T-cell (primary cell): Measurements from ENCODE around the gene SLC5A1. TPM values are rescaled to one million over a fixed set of nuclear protein-coding genes. Genes with fewer than 3 reads are reported as not detected.

Experiments used
- ATAC-seq, 4 experiments: fragments of 200-7000 bp in 3 of 4; fragments of 150-1000 bp in 1 of 4; cut with Tn5 transposase; replicated peaks in 1 of 4; 1 replicate in 3 of 4; 2 replicates in 1 of 4; pipeline ENCODE4 v1.10.0; 2021; ENCODE audit warnings: moderate library complexity in 3 of 4, mild to moderate bottlenecking in 2 of 4, moderate number of reproducible peaks in 1 of 4
- CTCF ChIA-PET, 2 donors: fragments of 300-600 bp; sonication (Branson Sonifier 250); formaldehyde crosslinking; loops; one replicate each; lab custom pipeline; 2022; ENCODE audit warnings: antibody characterized with exemption in 2 of 2; lab: Charles Lee
- POLR2A ChIA-PET, 2 donors: fragments of 300-600 bp; sonication (Branson Sonifier 250); formaldehyde crosslinking; loops; one replicate each; lab custom pipeline; 2022; ENCODE audit warnings: antibody characterized with exemption in 2 of 2; lab: Charles Lee
- DNase-seq, 35 experiments: peaks; one replicate each; pipeline versions ENCODE4 v3.0.0 to v3.0.0-alpha.2; 2013 to 2023
- H3K27ac ChIP-seq: one replicate; pipeline ENCODE4 v1.5.1; 2013; ENCODE audit warnings: low read length
- H3K27me3 ChIP-seq, 2 experiments: replicated peaks in 1 of 2; 1 replicate in 1 of 2; 2 replicates in 1 of 2; pipeline versions ENCODE4 v1.6.1 to v1.7.0; 2013; ENCODE audit warnings: low read length in 1 of 2, mixed read lengths in 1 of 2; ENCODE audit not compliant: control insufficient read depth in 2 of 2, insufficient read depth in 2 of 2; ENCODE audit errors: extremely low read depth in 1 of 2
- H3K36me3 ChIP-seq, 2 donors: 1 replicate in 1 of 2; 2 replicates in 1 of 2; pipeline versions ENCODE4 v1.6.1 to v1.7.0; 2013; ENCODE audit warnings: low read length in 1 of 2; ENCODE audit not compliant: control insufficient read depth in 2 of 2, insufficient read depth in 1 of 2; ENCODE audit errors: extremely low read depth in 1 of 2
- H3K4me1 ChIP-seq, 2 experiments: 1 replicate in 1 of 2; 2 replicates in 1 of 2; pipeline versions ENCODE4 v1.6.1 to v1.7.0; 2013; ENCODE audit warnings: low read length in 2 of 2, mixed read lengths in 1 of 2; ENCODE audit not compliant: insufficient read depth in 2 of 2, control insufficient read depth in 1 of 2; ENCODE audit errors: extremely low read depth in 1 of 2
- H3K4me3 ChIP-seq, 2 donors: 1 replicate in 1 of 2; 2 replicates in 1 of 2; pipeline versions ENCODE4 v1.5.1 to v1.7.0; 2013; ENCODE audit warnings: mild to moderate bottlenecking in 2 of 2, low read length in 1 of 2, moderate library complexity in 1 of 2; ENCODE audit not compliant: control insufficient read depth in 1 of 2; ENCODE audit errors: extremely low read depth in 1 of 2
- H3K9me3 ChIP-seq: 2 replicates; pipeline ENCODE4 v1.7.0; 2013
- H3K27ac Mint-ChIP-seq, 2 donors: one replicate each; pipeline ENCODE4 v1.8.0; 2020 to 2021; ENCODE audit warnings: mild to moderate bottlenecking in 2 of 2, mixed read lengths in 2 of 2
- H3K27me3 Mint-ChIP-seq, 2 donors: one replicate each; pipeline ENCODE4 v1.8.0; 2021 to 2022; ENCODE audit warnings: mixed read lengths in 2 of 2
- H3K36me3 Mint-ChIP-seq: one replicate; pipeline ENCODE4 v1.8.0; 2021; ENCODE audit warnings: mixed read lengths
- H3K4me1 Mint-ChIP-seq, 3 donors: one replicate each; pipeline ENCODE4 v1.8.0; 2020 to 2022; ENCODE audit warnings: mixed read lengths in 3 of 3, mild to moderate bottlenecking in 1 of 3
- H3K4me3 Mint-ChIP-seq, 3 donors: one replicate each; pipeline ENCODE4 v1.8.0; 2020 to 2022; ENCODE audit warnings: mild to moderate bottlenecking in 3 of 3, mixed read lengths in 3 of 3, moderate library complexity in 3 of 3
- H3K9me3 Mint-ChIP-seq, 3 donors: one replicate each; pipeline ENCODE4 v1.8.0; 2020 to 2022; ENCODE audit warnings: mixed read lengths in 3 of 3
- WGBS: methylation state at CpG from one replicate; pipeline ENCODE4 v1.1.5; 2013; ENCODE audit warnings: missing lambda C conversion rate; ENCODE audit not compliant: insufficient coverage; 5-methylcytosine and 5-hydroxymethylcytosine counted together
- total RNA-seq, 35 experiments: library from RNA in 6 of 35; stranded (reverse) in 6 of 35; fragments of 120-200 nt in 1 of 35; gene quantifications; one replicate each; pipeline versions ENCODE4 v1.2.1 to v1.2.4 and lab custom pipeline; 2013 to 2026

SLC5A1 gene
- total RNA-seq, 5 donors from 2014 or later (not counting 1 experiment from before 2014, with no cell fraction given), result not detected

DNA sequence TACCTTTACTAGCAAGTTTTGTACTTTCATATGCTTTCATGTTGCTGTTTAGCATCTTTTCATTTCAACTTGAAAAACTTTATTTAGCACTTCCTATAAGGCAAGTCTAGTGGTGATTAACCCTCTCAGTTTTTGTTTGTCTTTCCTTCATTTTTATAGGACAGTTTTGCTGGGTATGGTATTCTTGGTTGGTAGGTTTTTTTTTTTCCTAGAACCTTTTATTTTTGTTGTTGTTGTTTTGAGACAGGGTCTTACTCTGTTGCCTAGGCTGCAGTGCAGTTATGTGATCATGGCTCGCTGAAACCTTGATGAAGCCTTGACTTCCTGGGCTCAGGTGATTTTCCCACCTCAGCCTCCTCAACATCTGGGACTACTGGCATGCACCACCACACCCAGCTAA is 29.9 kb upstream of the SLC5A1 start:
- CTCF ChIA-PET, result no interaction called here
- Mint-ChIP-seq H3K9me3 (peaks cover 13 to 31% (median 18%) of the 10 kb centered on the region in 3 donors), H3K27ac (no peak overlapping the region), H3K4me3 (no peak overlapping the region), H3K4me1 (no peaks in the 10 kb centered on the region), H3K36me3 (peaks cover 3% of the 10 kb centered on the region), H3K27me3 (peaks cover 10 to 16% of the 10 kb centered on the region in 2 donors)
- DNase-seq (no peak), ATAC-seq (no peak)
- Histone ChIP-seq H3K27ac (no peak overlapping the region), H3K9me3 (no peaks in the 10 kb centered on the region), H3K36me3 (no peaks in the 10 kb centered on the region), H3K4me3 (no peak overlapping the region), H3K27me3 (peaks cover 0 to 16% of the 10 kb centered on the region in 2 experiments), H3K4me1 (no peaks in the 10 kb centered on the region)
- POLR2A ChIA-PET, result no interaction called here
- WGBS, result no CpG with 5 or more reads among the region's 1 CpG

DNA sequence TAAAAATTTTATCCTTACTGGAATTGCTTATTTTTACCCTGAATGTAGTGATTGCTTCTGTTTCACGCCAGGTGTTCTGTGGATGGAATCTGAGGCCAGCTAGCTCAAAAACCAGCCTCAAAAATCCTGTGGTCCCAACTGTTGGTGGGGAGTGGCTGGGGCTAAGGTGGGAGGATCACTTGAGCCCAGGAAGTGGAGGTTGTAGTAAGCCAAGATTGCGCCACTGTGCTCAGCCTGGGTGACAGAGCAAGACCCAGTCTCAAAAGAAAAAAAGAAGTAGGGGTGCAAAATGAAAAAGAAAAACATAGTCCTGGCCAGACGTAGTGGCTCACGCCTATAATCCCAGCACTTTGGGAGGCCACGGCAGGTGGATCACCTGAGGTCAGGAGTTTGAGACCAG is 27.0 kb upstream of the SLC5A1 start:
- peaks cover 18 to 28% (median 18%) of the 10 kb centered on the region in 3 donors for H3K9me3 Mint-ChIP-seq
- no peak overlapping the region for H3K27ac Mint-ChIP-seq
- Histone ChIP-seq H3K27me3 (peaks cover 2 to 15% of the 10 kb centered on the region in 2 experiments), H3K9me3 (no peaks in the 10 kb centered on the region), H3K4me3 (no peak overlapping the region), H3K4me1 (no peaks in the 10 kb centered on the region), H3K27ac (no peak overlapping the region), H3K36me3 (no peaks in the 10 kb centered on the region)
- DNase-seq (no peak), ATAC-seq (no peak)
- CTCF ChIA-PET, result no interaction called here
- POLR2A ChIA-PET, result no interaction called here
- no peak overlapping the region for H3K4me3 Mint-ChIP-seq
- H3K27me3 Mint-ChIP-seq, result peaks cover 27 to 28% of the 10 kb centered on the region in 2 donors
- WGBS, result 90% methylated on average over 1 of the region's 5 CpGs
- H3K4me1 Mint-ChIP-seq, result no peaks in the 10 kb centered on the region
- H3K36me3 Mint-ChIP-seq, result peaks cover 3% of the 10 kb centered on the region

DNA sequence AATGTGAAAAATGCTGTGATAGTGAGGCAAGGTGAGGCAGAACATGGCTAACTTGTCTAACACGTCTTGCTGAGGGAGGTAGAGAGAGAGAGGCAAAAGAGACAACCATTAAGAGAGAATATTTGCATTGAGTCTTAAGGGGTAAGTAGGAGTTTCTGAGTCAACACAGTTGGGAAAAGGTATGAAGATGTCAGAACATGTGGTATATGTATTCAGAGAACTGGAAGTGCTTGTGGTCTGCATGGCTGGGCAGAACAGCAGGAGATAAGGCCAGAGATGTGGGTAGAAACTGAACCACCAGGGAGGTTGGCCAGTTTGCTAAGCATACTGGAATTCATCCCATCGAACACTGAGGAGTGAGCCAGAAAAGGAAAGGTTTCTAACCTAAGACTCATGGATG is 25.0 kb upstream of the SLC5A1 start:
- H3K9me3 Mint-ChIP-seq, result peaks cover 9 to 15% (median 14%) of the 10 kb centered on the region in 3 donors
- no peak overlapping the region for H3K4me3 Mint-ChIP-seq
- H3K36me3 ChIP-seq, result no peaks in the 10 kb centered on the region
- H3K4me1 Mint-ChIP-seq, result no peaks in the 10 kb centered on the region
- no peaks in the 10 kb centered on the region for H3K4me1 ChIP-seq
- no peaks in the 10 kb centered on the region for H3K36me3 Mint-ChIP-seq
- no peak for ATAC-seq
- CTCF ChIA-PET, result no interaction called here
- WGBS, result 67% methylated on average over 1 of the region's 2 CpGs
- no peak overlapping the region for H3K27ac Mint-ChIP-seq
- no peak for DNase-seq
- H3K9me3 ChIP-seq, result no peaks in the 10 kb centered on the region
- no peak overlapping the region for H3K27ac ChIP-seq
- POLR2A ChIA-PET, result no interaction called here
- peaks cover 30 to 33% of the 10 kb centered on the region in 2 donors for H3K27me3 Mint-ChIP-seq
- H3K4me3 ChIP-seq, result no peak overlapping the region
- H3K27me3 ChIP-seq, result peaks cover 2 to 13% of the 10 kb centered on the region in 2 experiments

DNA sequence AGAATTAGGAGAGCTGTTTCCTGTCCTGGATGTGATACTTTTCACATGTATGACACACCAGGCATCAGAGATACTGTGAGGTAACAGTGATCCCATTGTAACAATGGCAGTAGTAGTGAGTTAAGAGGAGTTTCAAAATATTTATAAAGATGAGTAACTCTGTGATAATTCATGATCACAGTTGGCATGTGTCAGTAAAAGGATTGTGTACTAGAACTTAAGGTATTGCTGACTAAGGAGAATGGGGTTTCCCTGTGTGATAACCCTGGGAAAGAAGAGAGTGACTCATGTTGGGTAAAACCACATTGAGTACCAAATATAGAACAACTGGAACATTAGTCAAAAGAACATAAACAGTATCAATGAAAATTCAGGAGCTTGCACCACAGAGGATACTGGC is 22.9 kb upstream of the SLC5A1 start:
- H3K4me3 Mint-ChIP-seq, result no peak overlapping the region
- Histone ChIP-seq H3K9me3 (no peaks in the 10 kb centered on the region), H3K36me3 (no peaks in the 10 kb centered on the region), H3K4me1 (no peaks in the 10 kb centered on the region), H3K27ac (no peak overlapping the region), H3K4me3 (no peak overlapping the region), H3K27me3 (peaks cover 2 to 11% of the 10 kb centered on the region in 2 experiments)
- H3K9me3 Mint-ChIP-seq, result peaks cover 2 to 10% (median 7%) of the 10 kb centered on the region in 3 donors
- ChIA-PET POLR2A (no interaction called here), CTCF (no interaction called here)
- H3K36me3 Mint-ChIP-seq, result no peaks in the 10 kb centered on the region
- ATAC-seq, result no peak
- DNase-seq, result no peak
- H3K27me3 Mint-ChIP-seq, result peaks cover 30 to 33% of the 10 kb centered on the region in 2 donors
- H3K27ac Mint-ChIP-seq, result no peak overlapping the region
- H3K4me1 Mint-ChIP-seq, result no peaks in the 10 kb centered on the region

DNA sequence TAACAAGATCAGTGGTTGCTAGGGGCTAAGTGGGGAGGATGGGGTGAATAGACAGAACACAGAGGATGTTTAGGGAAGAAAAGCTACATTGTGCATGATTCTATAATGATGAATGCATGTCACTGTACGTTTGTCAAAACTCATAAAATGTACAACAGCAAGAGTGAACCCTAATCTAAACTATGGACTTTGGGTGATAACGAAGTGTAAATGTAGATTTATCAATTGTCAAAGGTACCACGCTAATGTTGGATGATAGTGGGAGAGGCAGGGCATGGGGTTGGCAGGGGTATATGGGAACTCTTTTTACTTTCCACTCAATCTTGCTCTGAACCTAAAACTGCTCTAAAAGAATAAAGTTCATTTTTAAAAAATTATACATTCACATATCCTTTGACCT is 21.3 kb upstream of the SLC5A1 start:
- CTCF ChIA-PET, result no interaction called here
- WGBS, result no CpG with 5 or more reads among the region's 3 CpGs

DNA sequence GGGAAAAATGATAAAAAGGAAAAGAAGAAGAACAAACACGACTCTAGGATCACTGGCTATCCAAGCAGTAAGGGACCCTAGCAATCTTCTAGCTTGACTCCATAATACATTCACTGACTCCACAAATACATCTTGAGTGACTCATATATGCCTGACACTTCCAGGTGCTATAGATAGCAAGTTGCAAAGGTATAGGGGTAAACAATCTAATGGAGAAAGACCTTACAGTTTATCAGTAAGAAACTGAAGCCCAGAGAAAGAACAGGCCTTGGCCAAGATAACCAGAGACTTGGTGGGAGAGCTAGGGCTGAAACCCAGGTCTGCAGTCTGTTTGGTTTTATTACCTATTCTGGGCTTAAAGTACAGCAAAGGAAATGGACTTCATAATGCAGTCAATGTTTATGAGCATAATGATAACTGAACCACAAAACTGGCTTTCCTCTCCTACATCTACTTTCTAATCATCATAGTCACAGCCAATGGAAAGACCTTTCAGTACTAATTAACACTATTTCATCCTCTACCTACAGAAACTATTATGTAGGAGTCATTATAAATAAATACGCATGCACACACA is 19.7 kb upstream of the SLC5A1 start:
- Histone ChIP-seq H3K36me3 (no peaks in the 10 kb centered on the region), H3K27ac (no peak overlapping the region), H3K9me3 (no peaks in the 10 kb centered on the region), H3K27me3 (peaks cover 2 to 6% of the 10 kb centered on the region in 2 experiments), H3K4me3 (no peak overlapping the region), H3K4me1 (no peaks in the 10 kb centered on the region)
- H3K36me3 Mint-ChIP-seq, result no peaks in the 10 kb centered on the region
- H3K4me3 Mint-ChIP-seq, result no peak overlapping the region
- H3K27ac Mint-ChIP-seq, result no peak overlapping the region
- ATAC-seq, result no peak
- no CpG with 5 or more reads among the region's 2 CpGs for WGBS
- DNase-seq, result no peak
- no peaks in the 10 kb centered on the region for H3K4me1 Mint-ChIP-seq
- POLR2A ChIA-PET, result no interaction called here
- H3K9me3 Mint-ChIP-seq, result peaks cover 0 to 7% (median 5%) of the 10 kb centered on the region in 3 donors
- CTCF ChIA-PET, result no interaction called here
- peaks cover 14 to 26% of the 10 kb centered on the region in 2 donors for H3K27me3 Mint-ChIP-seq

More for the DNA sequence above, 21.3 kb upstream of the SLC5A1 start:
- Histone ChIP-seq H3K27ac (no peak overlapping the region), H3K27me3 (peaks cover 2 to 8% of the 10 kb centered on the region in 2 experiments), H3K4me3 (no peak overlapping the region), H3K4me1 (no peaks in the 10 kb centered on the region), H3K9me3 (no peaks in the 10 kb centered on the region), H3K36me3 (no peaks in the 10 kb centered on the region)
- POLR2A ChIA-PET, result no interaction called here
- Mint-ChIP-seq H3K27ac (no peak overlapping the region), H3K36me3 (no peaks in the 10 kb centered on the region), H3K4me1 (no peaks in the 10 kb centered on the region), H3K27me3 (peaks cover 28 to 38% of the 10 kb centered on the region in 2 donors), H3K9me3 (peaks cover 0 to 10% (median 7%) of the 10 kb centered on the region in 3 donors), H3K4me3 (no peak overlapping the region)
- DNase-seq, result no peak
- ATAC-seq, result no peak
